ENCODE measurements around the gene SCML1. TPM values are rescaled to one million over a fixed set of nuclear protein-coding genes. Genes with fewer than 3 reads are reported as not detected.

The SCML1 gene, protein sequence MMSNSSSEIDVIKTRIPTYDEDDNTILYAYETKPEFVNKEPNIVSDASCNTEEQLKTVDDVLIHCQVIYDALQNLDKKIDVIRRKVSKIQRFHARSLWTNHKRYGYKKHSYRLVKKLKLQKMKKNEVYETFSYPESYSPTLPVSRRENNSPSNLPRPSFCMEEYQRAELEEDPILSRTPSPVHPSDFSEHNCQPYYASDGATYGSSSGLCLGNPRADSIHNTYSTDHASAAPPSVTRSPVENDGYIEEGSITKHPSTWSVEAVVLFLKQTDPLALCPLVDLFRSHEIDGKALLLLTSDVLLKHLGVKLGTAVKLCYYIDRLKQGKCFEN
- 7.9 and 8.2 TPM in 2 replicates for total RNA-seq

DNA sequence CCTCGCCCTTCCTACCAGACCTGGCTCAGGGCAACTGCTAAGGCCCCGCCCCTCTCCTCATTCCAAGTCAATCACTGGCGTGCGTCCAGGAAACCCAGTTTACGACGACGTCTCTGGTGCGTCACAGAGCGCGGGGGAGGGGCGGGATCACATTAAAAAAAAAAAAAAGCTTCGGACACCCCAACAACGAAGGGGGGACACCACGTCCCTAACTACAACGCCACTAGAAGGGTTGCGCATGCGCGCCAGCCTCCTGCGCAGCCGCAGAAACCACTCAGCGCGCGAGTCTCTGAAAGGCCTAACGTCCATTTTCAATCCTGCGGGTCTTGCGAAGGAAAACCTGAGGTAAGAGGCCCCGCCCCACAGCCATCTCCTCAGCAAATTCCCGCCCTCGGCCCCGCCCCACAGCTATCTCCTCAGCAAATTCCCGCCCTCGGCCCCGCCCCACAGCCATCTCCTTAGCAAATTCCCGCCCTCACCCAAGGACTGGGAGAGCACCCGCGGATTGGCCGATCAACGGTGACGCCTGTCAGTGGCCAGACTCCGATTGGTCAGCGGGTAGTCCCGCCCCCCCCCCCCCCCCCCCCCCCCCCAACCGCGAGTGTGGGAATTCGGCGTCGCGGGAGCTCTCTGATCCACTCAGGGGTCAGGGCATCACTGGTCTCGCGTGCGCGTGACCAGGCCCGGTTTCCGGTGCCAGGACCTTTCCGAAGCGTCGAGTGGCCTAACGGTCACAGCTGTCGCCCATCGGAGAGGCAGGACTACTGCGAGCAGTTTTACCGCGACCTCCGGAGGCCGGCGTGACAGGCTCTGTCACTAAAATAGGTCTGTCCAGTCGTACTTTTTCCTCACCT lies at the start of gene SCML1:
SCML1 (plus strand) TSS at position 638 of the 854 bp plus-strand sequence. CDS start 6,694 bp downstream, outside the sequence.
- peak; percentile 72 for DNase-seq (ENCODE audit: extremely low read depth, low read depth, low spot score)

GRCh38 chrX:17687648-17688047 lies 49.6 kb upstream of the SCML1 start:
- no peak for DNase-seq (ENCODE audit: extremely low read depth, low read depth, low spot score)

- DNase-seq (ENCODE audit: extremely low read depth, low read depth, low spot score) = peak; percentile 27
Measured at GRCh38 chrX:17689971-17690409, 47.3 kb upstream of the SCML1 start.

DNA sequence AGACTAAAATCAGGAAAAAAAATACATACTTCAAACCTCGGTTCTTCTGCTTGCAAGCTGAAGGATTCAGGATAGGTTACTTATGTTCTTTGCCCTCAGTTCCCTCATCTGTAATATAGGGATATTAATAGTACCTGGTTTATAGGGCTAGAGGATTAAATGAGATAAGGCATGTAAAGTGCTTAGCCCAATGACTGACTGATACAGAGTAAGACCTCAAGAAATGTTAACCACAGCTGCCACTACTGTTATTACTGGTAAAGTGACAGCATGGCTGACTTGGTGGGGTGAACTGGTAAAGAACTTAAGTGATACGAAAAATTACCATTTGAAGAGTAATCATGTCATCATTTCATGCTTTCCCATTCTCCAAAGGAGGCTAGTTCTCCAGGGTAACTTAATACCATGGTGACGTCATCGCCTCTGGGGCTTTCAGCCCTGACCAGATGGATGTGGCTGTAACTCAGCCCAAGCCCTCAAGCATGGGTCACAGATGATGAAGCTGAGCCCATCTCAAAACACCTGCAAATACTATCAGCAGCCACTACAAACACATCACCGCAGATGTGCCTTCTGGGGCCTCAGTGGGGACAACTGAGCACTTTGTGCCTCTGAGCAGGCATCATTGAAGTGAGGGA lies 44.5 kb upstream of the SCML1 start:
- DNase-seq (ENCODE audit: extremely low read depth, low read depth, low spot score) = no peak

DNA sequence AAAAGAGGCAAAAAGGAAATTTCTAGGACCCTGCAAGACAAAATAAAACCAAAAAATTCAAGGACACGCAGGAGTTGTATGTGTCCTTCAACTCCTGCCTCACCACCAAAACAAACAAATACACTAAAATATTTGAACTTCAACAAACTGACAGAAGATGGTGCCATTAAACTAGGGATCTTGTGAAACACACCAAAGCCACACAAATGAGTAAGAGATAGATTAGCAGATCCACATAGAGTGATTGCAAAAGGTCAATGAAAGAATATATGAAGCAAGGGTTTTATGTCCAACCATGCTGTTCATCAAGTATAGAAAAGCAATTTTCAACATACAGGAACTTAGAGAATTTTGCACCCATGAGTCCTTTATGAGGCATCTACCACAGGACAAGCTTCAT lies 40.1 kb upstream of the SCML1 start:
- no peak for DNase-seq (ENCODE audit: extremely low read depth, low read depth, low spot score)

- DNase-seq (ENCODE audit: extremely low read depth, low read depth, low spot score) = no peak
Measured at GRCh38 chrX:17700976-17701375, 36.3 kb upstream of the SCML1 start.

- DNase-seq (ENCODE audit: extremely low read depth, low read depth, low spot score) = no peak
Measured at GRCh38 chrX:17703201-17703600, 34.1 kb upstream of the SCML1 start.

DNA sequence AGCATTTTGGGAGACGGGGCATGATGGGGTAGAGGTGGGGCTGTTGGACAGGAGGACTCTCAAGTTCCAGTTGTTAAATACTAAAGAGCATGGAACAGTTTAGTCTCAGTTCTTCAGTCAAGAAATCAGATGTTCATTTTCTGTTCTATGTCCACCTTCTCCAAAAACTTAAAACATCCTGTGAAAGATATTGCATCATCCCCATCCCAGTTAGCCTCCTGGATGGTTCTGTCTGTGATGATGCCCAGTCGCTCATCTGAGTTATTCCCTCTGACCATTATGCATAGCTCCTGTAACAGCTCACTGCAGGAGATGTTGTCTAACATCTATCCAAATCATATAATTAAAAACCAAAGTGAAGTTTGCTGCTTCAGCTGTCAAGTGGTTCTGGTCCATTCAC lies 32.1 kb upstream of the SCML1 start:
- DNase-seq (ENCODE audit: extremely low read depth, low read depth, low spot score) = no peak

DNA sequence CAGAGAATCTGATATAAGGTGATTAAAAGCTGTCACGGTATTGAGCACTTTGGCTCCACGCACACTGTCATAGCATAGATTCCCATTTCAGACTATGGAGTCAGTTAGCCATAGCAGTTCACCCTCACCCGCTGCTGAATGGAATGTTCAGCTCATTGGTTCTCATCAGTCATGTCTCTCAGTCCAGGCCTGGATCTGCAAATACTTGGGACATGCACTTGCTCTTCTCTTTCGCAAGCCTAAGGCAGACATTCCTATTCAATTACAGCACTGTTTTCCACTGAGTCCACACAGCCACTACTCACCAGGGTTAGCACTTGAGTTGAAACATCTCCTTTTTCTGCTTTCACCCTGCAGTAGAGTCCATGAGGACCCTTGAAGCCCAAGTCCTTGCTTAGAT lies 30.6 kb upstream of the SCML1 start:
- no peak for DNase-seq (ENCODE audit: extremely low read depth, low read depth, low spot score)

DNA sequence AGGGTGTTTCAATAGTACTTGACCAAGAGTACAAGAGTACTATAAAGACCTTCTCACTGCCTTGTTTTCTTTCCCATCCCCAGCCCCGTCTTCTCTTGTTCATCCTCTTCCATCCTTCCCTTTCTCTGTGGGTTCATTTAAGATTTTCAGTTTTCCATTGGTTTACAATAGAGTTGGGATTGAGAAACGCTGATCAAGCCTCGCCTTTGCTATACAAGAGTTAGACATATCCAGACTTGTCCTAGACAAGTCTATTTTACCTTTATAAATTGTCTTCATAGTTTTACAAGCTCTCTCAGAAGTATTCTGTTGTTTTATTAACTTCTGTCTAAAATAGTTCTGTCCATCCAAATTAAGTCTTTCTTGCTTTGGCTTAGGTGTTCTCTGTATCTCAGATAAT lies 29.6 kb upstream of the SCML1 start:
- DNase-seq (ENCODE audit: extremely low read depth, low read depth, low spot score) = no peak

- no peak for DNase-seq (ENCODE audit: extremely low read depth, low read depth, low spot score)
Measured at GRCh38 chrX:17710871-17711301, 26.4 kb upstream of the SCML1 start.

DNA sequence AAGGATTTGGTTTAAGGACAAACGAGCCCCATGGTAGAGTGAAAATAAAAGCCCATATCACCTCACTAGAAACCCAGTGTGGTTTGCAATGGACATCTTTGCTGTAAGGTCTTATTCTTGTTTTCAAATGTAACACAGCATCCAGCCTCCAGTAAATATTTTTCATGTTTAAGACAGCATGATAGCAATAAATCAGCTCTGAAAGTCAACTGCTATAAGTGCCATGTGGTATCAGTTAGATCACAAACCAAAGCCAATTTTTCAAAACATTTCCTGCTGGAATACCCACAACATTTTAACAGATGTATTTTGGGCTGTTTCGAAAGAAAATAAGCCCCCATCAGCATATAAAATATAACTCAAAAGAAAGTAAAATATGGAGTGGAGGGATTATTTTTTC lies 24.0 kb upstream of the SCML1 start:
- DNase-seq (ENCODE audit: extremely low read depth, low read depth, low spot score) = no peak

DNA sequence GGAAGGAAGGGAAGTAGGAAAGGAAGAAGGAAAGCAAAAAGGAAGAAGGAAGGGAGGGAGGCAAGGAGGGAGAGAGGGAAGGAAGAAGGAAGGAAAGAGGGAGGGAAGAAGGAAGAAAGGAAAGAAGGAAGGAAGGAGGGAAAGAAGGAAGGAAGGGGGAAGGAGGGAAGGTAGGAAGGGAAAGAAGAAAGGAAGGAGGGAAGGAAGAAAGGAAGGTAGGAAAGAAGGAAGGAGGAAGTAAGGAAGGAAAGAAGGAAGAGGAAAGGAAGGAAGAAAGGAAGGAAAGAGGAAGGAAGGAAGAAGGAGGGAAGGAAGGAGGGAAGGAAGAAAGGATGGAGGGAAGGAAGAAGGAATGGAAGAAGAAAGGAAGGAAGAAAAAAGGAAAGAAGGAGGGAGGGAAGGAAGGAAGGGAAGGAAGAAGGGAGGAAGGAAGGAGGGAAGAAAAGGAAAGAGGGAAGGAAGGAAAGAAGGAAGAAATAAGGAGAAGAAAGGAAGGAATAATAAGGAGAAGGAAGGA lies 18.6 kb upstream of the SCML1 start:
- no peak for DNase-seq (ENCODE audit: extremely low read depth, low read depth, low spot score)

- DNase-seq (ENCODE audit: extremely low read depth, low read depth, low spot score) = no peak
Measured at GRCh38 chrX:17719711-17720110, 17.6 kb upstream of the SCML1 start.

- no peak for DNase-seq (ENCODE audit: extremely low read depth, low read depth, low spot score)
Measured at GRCh38 chrX:17721715-17722114, 15.6 kb upstream of the SCML1 start.

GRCh38 chrX:17725181-17725580 lies 12.1 kb upstream of the SCML1 start:
- peak; percentile 22 for DNase-seq (ENCODE audit: extremely low read depth, low read depth, low spot score)

DNA sequence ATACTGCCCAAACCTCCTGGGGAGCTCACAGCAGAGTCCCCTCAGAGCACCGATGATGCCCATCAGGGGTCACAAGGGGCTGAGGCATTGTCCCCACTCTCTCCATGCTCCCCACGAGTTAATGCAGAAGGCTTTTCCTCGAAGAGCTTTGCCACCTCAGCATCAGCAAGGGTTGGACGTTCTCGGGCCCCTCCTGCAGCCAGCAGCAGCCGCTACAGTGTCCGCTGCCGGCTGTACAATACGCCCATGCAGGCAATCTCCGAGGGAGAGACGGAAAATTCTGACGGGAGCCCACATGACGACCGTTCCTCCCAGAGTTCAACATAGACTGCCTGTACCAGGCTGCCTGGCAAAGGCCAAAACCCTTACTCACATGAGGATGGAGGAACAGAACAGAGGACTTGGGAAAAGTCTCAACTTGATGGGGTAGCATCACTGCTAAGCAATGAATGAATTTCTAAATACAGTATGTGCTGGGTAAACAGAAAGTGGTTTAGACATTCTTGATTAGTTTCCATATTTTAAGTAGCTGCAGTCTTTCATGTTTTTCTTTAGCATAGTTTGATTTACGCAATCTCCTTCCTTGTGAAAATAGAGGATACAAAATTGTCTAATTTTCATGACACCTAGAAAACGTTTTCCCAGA lies 5.0 kb upstream of the SCML1 start:
- no peak for DNase-seq (ENCODE audit: extremely low read depth, low read depth, low spot score)

- no peak for DNase-seq (ENCODE audit: extremely low read depth, low read depth, low spot score)
Measured at GRCh38 chrX:17735406-17735805, 1.9 kb upstream of the SCML1 start.

- no peak for DNase-seq (ENCODE audit: extremely low read depth, low read depth, low spot score)
Measured at GRCh38 chrX:17736478-17736855, 826 bp upstream of the SCML1 start.

DNA sequence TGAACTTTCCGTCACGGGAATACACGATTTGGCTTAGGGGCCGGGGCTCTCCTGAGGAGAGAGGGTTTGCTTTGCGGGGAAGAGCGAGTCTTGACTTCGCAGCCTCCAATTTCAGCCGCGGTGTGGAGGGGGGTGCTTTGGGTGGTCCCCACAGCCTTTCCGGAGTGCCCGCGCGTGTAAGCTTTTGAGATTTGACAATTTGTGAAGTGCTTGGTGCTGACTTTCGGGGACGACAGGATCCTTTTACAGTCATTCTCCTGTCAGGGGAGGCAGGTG lies 355 bp downstream of the SCML1 start:
- no peak for DNase-seq (ENCODE audit: extremely low read depth, low read depth, low spot score)
